Naive thymus-derived CD4-positive, alpha-beta T cell (primary cell): ENCODE measurements around the gene PNMA1. TPM values are rescaled to one million over a fixed set of nuclear protein-coding genes. Genes with fewer than 3 reads are reported as not detected.
A peak's percentile ranks its signal among the peaks of the same experiment; 100 is the strongest.

ENCODE experiments used
- ATAC-seq: fragments of 150-1000 bp; cut with Tn5 transposase; 2 replicates; pipeline ENCODE4 v1.10.0; 2021; ENCODE audit warnings: mild to moderate bottlenecking, moderate library complexity
- CTCF ChIA-PET: fragments of 350-600 bp; sonication (Branson Sonifier 250); formaldehyde crosslinking; loops from one replicate; lab custom pipeline; 2021; ENCODE audit warnings: antibody characterized with exemption; lab: Charles Lee
- POLR2A ChIA-PET: fragments of 350-600 bp; sonication (Branson Sonifier 250); formaldehyde crosslinking; loops from one replicate; lab custom pipeline; 2021; ENCODE audit warnings: antibody characterized with exemption, inconsistent platforms; lab: Charles Lee
- DNase-seq, 9 donors: peaks; one replicate each; pipeline versions ENCODE4 v3.0.0 to v3.0.0-alpha.2; 2020 to 2022; ENCODE audit warnings: mixed read lengths in 1 of 9
- H3K27ac ChIP-seq: one replicate; pipeline ENCODE4 v1.7.0; 2013; ENCODE audit warnings: mild to moderate bottlenecking, low read depth, low read length, moderate library complexity
- H3K27me3 ChIP-seq, 2 donors: one replicate each; pipeline ENCODE4 v1.7.0; 2013; ENCODE audit warnings: low read length in 2 of 2, mild to moderate bottlenecking in 2 of 2, moderate library complexity in 2 of 2; ENCODE audit not compliant: control insufficient read depth in 2 of 2, insufficient read depth in 2 of 2
- H3K36me3 ChIP-seq, 3 experiments: 1 replicate in 2 of 3; 2 replicates in 1 of 3; pipeline ENCODE4 v1.7.0; 2013; ENCODE audit warnings: low read length in 3 of 3, mild to moderate bottlenecking in 3 of 3, moderate library complexity in 1 of 3; ENCODE audit not compliant: insufficient read depth in 3 of 3, control insufficient read depth in 2 of 3
- H3K4me1 ChIP-seq, 2 donors: one replicate each; pipeline ENCODE4 v1.7.0; 2013; ENCODE audit warnings: low read length in 2 of 2, mild to moderate bottlenecking in 2 of 2, moderate library complexity in 1 of 2; ENCODE audit not compliant: control insufficient read depth in 2 of 2, insufficient read depth in 2 of 2
- H3K4me3 ChIP-seq: 2 replicates; pipeline ENCODE4 v1.7.0; 2013; ENCODE audit warnings: mild to moderate bottlenecking, low read length
- H3K9me3 ChIP-seq, 3 experiments: 1 replicate in 2 of 3; 2 replicates in 1 of 3; pipeline ENCODE4 v1.7.0; 2013; ENCODE audit warnings: low read length in 3 of 3; ENCODE audit not compliant: control insufficient read depth in 2 of 3
- H3K27ac Mint-ChIP-seq, 9 donors: one replicate each; pipeline ENCODE4 v1.8.0; 2020 to 2022; ENCODE audit warnings: mixed read lengths in 9 of 9, mild to moderate bottlenecking in 8 of 9, moderate library complexity in 5 of 9, inconsistent platforms in 2 of 9
- H3K27me3 Mint-ChIP-seq, 5 donors: one replicate each; pipeline ENCODE4 v1.8.0; 2021 to 2022; ENCODE audit warnings: mixed read lengths in 5 of 5, mild to moderate bottlenecking in 1 of 5
- H3K36me3 Mint-ChIP-seq, 5 donors: one replicate each; pipeline ENCODE4 v1.8.0; 2020 to 2022; ENCODE audit warnings: mixed read lengths in 5 of 5, mild to moderate bottlenecking in 3 of 5, inconsistent platforms in 1 of 5
- H3K4me1 Mint-ChIP-seq, 7 donors: one replicate each; pipeline ENCODE4 v1.8.0; 2020 to 2022; ENCODE audit warnings: mixed read lengths in 7 of 7, mild to moderate bottlenecking in 3 of 7, inconsistent platforms in 1 of 7
- H3K4me3 Mint-ChIP-seq, 10 donors: one replicate each; pipeline ENCODE4 v1.8.0; 2020 to 2022; ENCODE audit warnings: mild to moderate bottlenecking in 10 of 10, mixed read lengths in 10 of 10, moderate library complexity in 6 of 10, inconsistent platforms in 2 of 10
- H3K9me3 Mint-ChIP-seq, 11 donors: one replicate each; pipeline ENCODE4 v1.8.0; 2020 to 2022; ENCODE audit warnings: mixed read lengths in 11 of 11, mild to moderate bottlenecking in 4 of 11, inconsistent platforms in 1 of 11, moderate library complexity in 1 of 11
- intact Hi-C, 2 donors: fragments of 100-400 bp; cut with micrococcal nuclease; formaldehyde crosslinking; loops; one replicate each; pipeline ENCODE4 v1.15.1; 2023
- polyA plus RNA-seq, 2 donors: library from polyadenylated mRNA; unstranded; fragments of 300-500 nt; fragmentation: Illumina TruSeq; gene quantifications; one replicate each; pipeline ENCODE4 v1.2.3, GENCODE V29; 2021
- total RNA-seq, 6 experiments: library from RNA in 5 of 6; stranded (reverse) in 5 of 6; gene quantifications; 1 replicate in 5 of 6; 2 replicates in 1 of 6; pipeline ENCODE4 v1.2.3 and lab custom pipeline; 2021 to 2026

The PNMA1 gene
- total and polyA plus RNA-seq, 7 experiments from 2014 or later = 21.6 to 44.0 (median 39.3) TPM

GRCh38 chr14:73732006-73732405 is 17.8 kb upstream of the PNMA1 start:
- CTCF ChIA-PET = interaction anchor here (0.7 to 7.6 kb wide), 8 partner anchors 11 to 158 kb away, joined by 4 to 100 read pairs (median 6); no protein-coding TSS in a partner anchor
- Mint-ChIP-seq H3K4me3 (no peak overlapping the region), H3K4me1 (peaks cover 8 to 47% (median 18%) of the 10 kb centered on the region in 7 donors), H3K9me3 (no peaks in the 10 kb centered on the region), H3K36me3 (peaks cover 0 to 29% (median 10%) of the 10 kb centered on the region in 5 donors), H3K27me3 (no peaks in the 10 kb centered on the region), H3K27ac (peak overlapping the region in 8 of 9 donors; percentile 0 to 81 (median 40))
- no peaks in the 10 kb centered on the region for H3K27me3 ChIP-seq
- DNase-seq (no peak), ATAC-seq (no peak)
- no peaks in the 10 kb centered on the region for H3K9me3 ChIP-seq
- no peak overlapping the region for H3K27ac ChIP-seq
- POLR2A ChIA-PET = interaction anchor here (0.6 to 4.7 kb wide), 4 partner anchors 9 to 58 kb away, joined by 3 to 31 read pairs (median 8); a partner anchor contains a TSS
- H3K4me1 ChIP-seq = peaks cover 0 to 12% of the 10 kb centered on the region in 2 donors
- intact Hi-C loops = no loop called here
- H3K36me3 ChIP-seq = peaks cover 11 to 68% (median 15%) of the 10 kb centered on the region in 3 experiments
- no peak overlapping the region for H3K4me3 ChIP-seq

- Mint-ChIP-seq H3K4me3 (no peak overlapping the region), H3K9me3 (no peaks in the 10 kb centered on the region), H3K36me3 (peaks cover 0 to 25% (median 10%) of the 10 kb centered on the region in 5 donors), H3K4me1 (peaks cover 5 to 47% (median 18%) of the 10 kb centered on the region in 7 donors), H3K27ac (peak overlapping the region in 2 of 9 donors; percentile 14 to 68), H3K27me3 (no peaks in the 10 kb centered on the region)
- H3K4me3 ChIP-seq = no peak overlapping the region
- no peaks in the 10 kb centered on the region for H3K9me3 ChIP-seq
- H3K36me3 ChIP-seq = peaks cover 11 to 69% (median 24%) of the 10 kb centered on the region in 3 experiments
- CTCF ChIA-PET = interaction anchor here (0.6 to 7.6 kb wide), 7 partner anchors 12 to 159 kb away, joined by 3 to 100 read pairs (median 7); a partner anchor contains a TSS
- ATAC-seq (no peak), DNase-seq (no peak)
- H3K27me3 ChIP-seq = no peaks in the 10 kb centered on the region
- intact Hi-C loops = no loop called here
- H3K27ac ChIP-seq = no peak overlapping the region
- peaks cover 0 to 12% of the 10 kb centered on the region in 2 donors for H3K4me1 ChIP-seq
- POLR2A ChIA-PET = interaction anchor here (0.6 to 4.7 kb wide), 3 partner anchors 10 to 28 kb away, joined by 4 to 31 read pairs (median 12); a partner anchor contains a TSS
These were observed 16.9 kb upstream of the PNMA1 start for GRCh38 chr14:73731111-73731510.

GRCh38 chr14:73729556-73730265 is 15.5 kb upstream of the PNMA1 start:
- ChIA-PET CTCF (interaction anchor here (0.6 to 7.6 kb wide), 21 partner anchors 9 to 122 kb away, joined by 3 to 100 read pairs (median 4); partner anchors contain the start of gene PTGR2), POLR2A (interaction anchor here (0.6 to 4.7 kb wide), 7 partner anchors 11 to 239 kb away, joined by 3 to 31 read pairs (median 4); partner anchors contain the start of gene RIOX1)
- Mint-ChIP-seq H3K9me3 (peaks cover 0 to 1% (median 0%) of the 10 kb centered on the region in 11 donors), H3K27me3 (no peaks in the 10 kb centered on the region), H3K4me1 (peaks cover 5 to 47% (median 17%) of the 10 kb centered on the region in 7 donors), H3K27ac (peak overlapping the region in 8 of 9 donors; percentile 32 to 87 (median 78)), H3K4me3 (no peak overlapping the region), H3K36me3 (peaks cover 0 to 21% (median 7%) of the 10 kb centered on the region in 5 donors)
- intact Hi-C loops = loop anchor here in 1 of 2 donors (2.0 kb wide), 1 partner anchor 221 kb away; the partner anchor contains the start of genes COQ6 and FAM161B
- Histone ChIP-seq H3K4me3 (no peak overlapping the region), H3K27ac (no peak overlapping the region), H3K9me3 (no peaks in the 10 kb centered on the region), H3K4me1 (peaks cover 0 to 12% of the 10 kb centered on the region in 2 donors), H3K36me3 (peaks cover 8 to 73% (median 36%) of the 10 kb centered on the region in 3 experiments), H3K27me3 (no peaks in the 10 kb centered on the region)
- DNase-seq = no peak
- no peak for ATAC-seq

GRCh38 chr14:73728717-73729330 is 14.6 kb upstream of the PNMA1 start:
- ATAC-seq = peak; percentile 96

GRCh38 chr14:73727166-73727565 is 13.0 kb upstream of the PNMA1 start:
- H3K27ac ChIP-seq = no peak overlapping the region
- ChIA-PET CTCF (interaction anchor here (0.6 to 7.6 kb wide), 8 partner anchors 9 to 125 kb away, joined by 3 to 100 read pairs (median 12); a partner anchor contains a TSS), POLR2A (interaction anchor here (0.5 to 1.6 kb wide), 3 partner anchors 22 to 124 kb away, joined by 3 to 7 read pairs (median 3); partner anchors contain the start of gene PTGR2)
- no peak overlapping the region for H3K4me3 ChIP-seq
- no peaks in the 10 kb centered on the region for H3K9me3 ChIP-seq
- H3K4me1 ChIP-seq = peaks cover 5 to 12% of the 10 kb centered on the region in 2 donors
- no peak for ATAC-seq
- Mint-ChIP-seq H3K4me1 (peaks cover 4 to 41% (median 14%) of the 10 kb centered on the region in 7 donors), H3K27me3 (no peaks in the 10 kb centered on the region), H3K4me3 (no peak overlapping the region), H3K36me3 (peaks cover 10 to 32% (median 15%) of the 10 kb centered on the region in 5 donors), H3K27ac (peak overlapping the region in 5 of 9 donors; percentile 30 to 76 (median 46)), H3K9me3 (peaks cover 0 to 1% (median 0%) of the 10 kb centered on the region in 11 donors)
- intact Hi-C loops = no loop called here
- no peaks in the 10 kb centered on the region for H3K27me3 ChIP-seq
- no peak for DNase-seq
- H3K36me3 ChIP-seq = peaks cover 22 to 86% (median 54%) of the 10 kb centered on the region in 3 experiments

More at GRCh38 chr14:73728717-73729330, 14.6 kb upstream of the PNMA1 start:
- H3K27me3 ChIP-seq = no peaks in the 10 kb centered on the region
- Mint-ChIP-seq H3K27ac (peak overlapping the region; percentile 60 to 90 (median 84)), H3K9me3 (peaks cover 0 to 1% (median 0%) of the 10 kb centered on the region in 11 donors), H3K4me1 (peaks cover 5 to 42% (median 16%) of the 10 kb centered on the region in 7 donors), H3K27me3 (no peaks in the 10 kb centered on the region), H3K4me3 (peak overlapping the region in 1 of 10 donors; percentile 43), H3K36me3 (peaks cover 2 to 19% (median 7%) of the 10 kb centered on the region in 5 donors)
- H3K27ac ChIP-seq = no peak overlapping the region
- ChIA-PET CTCF (interaction anchor here (0.5 to 7.6 kb wide), 26 partner anchors 8 to 707 kb away, joined by 3 to 100 read pairs (median 4); partner anchors contain the start of gene PTGR2), POLR2A (interaction anchor here (0.7 to 4.7 kb wide), 12 partner anchors 12 to 238 kb away, joined by 3 to 31 read pairs (median 4); partner anchors contain the start of genes PTGR2 and RIOX1)
- DNase-seq = peak; percentile 65 to 91 (median 81)
- no peaks in the 10 kb centered on the region for H3K9me3 ChIP-seq
- intact Hi-C loops = loop anchor here (1.0 to 2.0 kb wide), 10 partner anchors 12 to 309 kb away; partner anchors contain the start of genes COQ6 (in 1 of the 2) and FAM161B (in 1 of the 2)
- H3K36me3 ChIP-seq = peaks cover 13 to 76% (median 45%) of the 10 kb centered on the region in 3 experiments
- peaks cover 4 to 12% of the 10 kb centered on the region in 2 donors for H3K4me1 ChIP-seq
- H3K4me3 ChIP-seq = no peak overlapping the region
